GM12878 (cell line): ENCODE measurements around the gene RBM42. TPM values are rescaled to one million over a fixed set of nuclear protein-coding genes. Genes with fewer than 3 reads are reported as not detected.
A peak's percentile ranks its signal among the peaks of the same experiment; 100 is the strongest.

ENCODE experiments used
- ATAC-seq: fragments of 200-7000 bp; cut with Tn5 transposase; 3 replicates; pipeline ENCODE4 v1.9.1; 2020; ENCODE audit warnings: mild to moderate bottlenecking, moderate library complexity
- BruUV-seq: library from RNA; stranded (reverse); fragments of 400-500 nt; replicated peaks from 2 replicates; lab custom pipeline; 2021; lab: Mats Ljungman, UMichigan
- CTCF ChIA-PET: fragments of 300-600 bp; sonication (Branson Sonifier 250); formaldehyde crosslinking; extraction: SDS; loops from one replicate; lab custom pipeline; 2021; ENCODE audit warnings: inconsistent platforms; lab: Yijun Ruan, JAX
- POLR2A ChIA-PET: fragments of 350-600 bp; formaldehyde crosslinking; extraction: SDS; loops from one replicate; lab custom pipeline; 2021; ENCODE audit warnings: inconsistent platforms; lab: Charles Lee
- RAD21 ChIA-PET: fragments of 300-600 bp; sonication (Branson Sonifier 250); formaldehyde crosslinking; loops from one replicate; lab custom pipeline; 2023; ENCODE audit warnings: antibody characterized with exemption; ENCODE audit not compliant: unreplicated experiment; lab: Charles Lee
- SMC1A ChIA-PET: fragments of 300-600 bp; sonication (Branson Sonifier 250); formaldehyde crosslinking; loops from one replicate; lab custom pipeline; 2023; ENCODE audit not compliant: unreplicated experiment, uncharacterized antibody; lab: Charles Lee
- DNase-seq: peaks from one replicate; pipeline ENCODE4 v3.0.0-alpha.2; 2011; ENCODE audit warnings: low read depth, low spot score
- FAIRE-seq: peaks from 3 replicates; lab custom pipeline; 2011; peaks lifted over from hg19 to GRCh38; lab: Jason Lieb, UNC
- H2AFZ ChIP-seq: 2 replicates; pipeline ENCODE4 v1.6.0; 2011; ENCODE audit warnings: low read depth, low read length, control low read depth; ENCODE audit not compliant: control insufficient read depth
- H3K27ac ChIP-seq: 2 replicates; pipeline ENCODE4 v1.5.1; 2011; ENCODE audit warnings: control low read depth; ENCODE audit not compliant: control insufficient read depth, insufficient read depth
- H3K27me3 ChIP-seq, 2 experiments: replicated peaks in 1 of 2; 2 replicates each; pipeline versions ENCODE4 v1.6.0 to v1.6.1; 2011; ENCODE audit warnings: low read length in 1 of 2; ENCODE audit not compliant: control insufficient read depth in 2 of 2, insufficient read depth in 2 of 2
- H3K36me3 ChIP-seq, 2 experiments: 2 replicates each; pipeline ENCODE4 v1.5.1; 2011; ENCODE audit warnings: low read length in 1 of 2; ENCODE audit not compliant: control insufficient read depth in 2 of 2, insufficient read depth in 2 of 2
- H3K4me1 ChIP-seq: 2 replicates; pipeline ENCODE4 v1.6.1; 2011; ENCODE audit warnings: mild to moderate bottlenecking, low read length, moderate library complexity, mixed read lengths; ENCODE audit not compliant: control insufficient read depth, insufficient read depth
- H3K4me2 ChIP-seq: 2 replicates; pipeline ENCODE4 v1.6.0; 2011; ENCODE audit warnings: control low read depth; ENCODE audit not compliant: control insufficient read depth, insufficient read depth
- H3K4me3 ChIP-seq: fragments of 200-600 bp; sonication (generic); 2 replicates; pipeline ENCODE4 v1.5.1; 2016
- H3K79me2 ChIP-seq: 2 replicates; pipeline ENCODE4 v1.6.0; 2011; ENCODE audit warnings: low read length; ENCODE audit not compliant: control insufficient read depth, insufficient read depth
- H3K9ac ChIP-seq: 2 replicates; pipeline ENCODE4 v1.8.0; 2011; ENCODE audit warnings: low read length, control low read depth, mixed read lengths; ENCODE audit not compliant: control insufficient read depth, insufficient read depth
- H3K9me3 ChIP-seq: replicated peaks from 3 replicates; pipeline ENCODE4 v1.5.1; 2011; ENCODE audit warnings: mild to moderate bottlenecking, low read length; ENCODE audit not compliant: control insufficient read depth, insufficient read depth
- H4K20me1 ChIP-seq: 2 replicates; pipeline ENCODE4 v1.6.0; 2011; ENCODE audit not compliant: control insufficient read depth, insufficient read depth
- NFXL1 ChIP-seq: fragments of 450-650 bp; IDR thresholded peaks from 2 replicates; pipeline ENCODE4 v1.6.1; 2017; ENCODE audit warnings: antibody characterized with exemption, mild to moderate bottlenecking, borderline replicate concordance
- NR2F1 ChIP-seq: fragments of 450-650 bp; conservative IDR thresholded peaks from 2 replicates; pipeline ENCODE4 v1.6.1; 2017; ENCODE audit warnings: mild to moderate bottlenecking
- PML ChIP-seq: IDR thresholded peaks from 2 replicates; pipeline ENCODE4 v1.6.1; 2012; ENCODE audit warnings: low read length, inconsistent platforms
- ZNF592 ChIP-seq: fragments of 450-650 bp; IDR thresholded peaks from 2 replicates; pipeline ENCODE4 v1.6.1; 2017; ENCODE audit warnings: mild to moderate bottlenecking, moderate library complexity
- ZNF687 ChIP-seq: fragments of 450-650 bp; IDR thresholded peaks from 2 replicates; pipeline ENCODE4 v1.6.1; 2017; ENCODE audit warnings: mild to moderate bottlenecking, moderate library complexity
- WGBS: methylation state at CpG from one replicate; pipeline ENCODE4 v1.1.6; 2016; ENCODE audit warnings: low lambda C conversion rate; ENCODE audit not compliant: insufficient replicate concordance, insufficient coverage; ENCODE audit errors: missing lambda C conversion rate; 5-methylcytosine and 5-hydroxymethylcytosine counted together
- in situ Hi-C: fragments of 300-500 bp; cut with MboI; formaldehyde crosslinking; loops from 9 replicates; pipeline ENCODE4 v1.14.3; 2018; ENCODE audit warnings: mixed read lengths
- intact Hi-C: fragments of 100-400 bp; cut with micrococcal nuclease; formaldehyde crosslinking; loops from one replicate; pipeline ENCODE4 v1.14.2; 2022; ENCODE audit not compliant: unreplicated experiment
- polyA plus RNA-seq, 11 experiments: library from polyadenylated mRNA; depleted of rRNA in 4 of 11; unstranded in 6 of 11; stranded (reverse) in 5 of 11; fragments of >200 nt; fragmentation: Nextera tagmentation in 4 of 11; fragmentation: Illumina TruSeq in 1 of 11; extraction: Ambion mirVana in 4 of 11; extraction: Trizol in 1 of 11; gene quantifications; 1 replicate in 1 of 11; 2 replicates in 10 of 11; pipeline versions ENCODE4 v1.2.1 to v1.2.3, GENCODE V29; 2011 to 2016; ENCODE audit warnings: inconsistent platforms in 2 of 11, missing spikeins in 2 of 11, low read depth in 1 of 11
- total RNA-seq, 4 experiments: library from RNA; depleted of rRNA in 3 of 4; stranded (reverse); fragments of >200 nt in 3 of 4; fragmentation: Illumina TruSeq in 1 of 4; extraction: Trizol in 1 of 4; gene quantifications; 2 replicates each; pipeline versions ENCODE4 v1.2.1 to v1.2.3, GENCODE V29; 2013 to 2021

The RBM42 gene
- total and polyA plus RNA-seq, 10 of the 15 experiments (the other 5 are each of a cell fraction or from before 2014, with no cell fraction given), result 4.2 to 117 (median 48.5) TPM

GRCh38 chr19:35648017-35648961 lies 19.5 kb downstream of the RBM42 start, which contains the start of gene COX6B1 (continued):
- TF ChIP-seq ZNF687 (peak; percentile 47; the same call in 1 of the 2 replicates), PML (peak; percentile 83)

- ChIA-PET POLR2A (interaction anchor here (0.7 to 1.5 kb wide), 2 partner anchors 9 to 19 kb away, joined by 4 to 10 read pairs; no protein-coding TSS in a partner anchor), RAD21 (no interaction called here)
- in situ Hi-C loops, result no loop called here
- Histone ChIP-seq H3K27me3 (no peaks in the 10 kb centered on the region), H3K79me2 (peaks cover 26% of the 10 kb centered on the region), H3K27ac (no peak overlapping the region), H3K9me3 (no peaks in the 10 kb centered on the region), H3K36me3 (peaks cover 6 to 10% of the 10 kb centered on the region in 2 experiments; a peak in 3 of 4 replicates), H3K4me1 (peaks cover 7% of the 10 kb centered on the region; the same call in 1 of the 2 replicates)
- FAIRE-seq, result no peak
- TF ChIP-seq NFXL1 (no peak), NR2F1 (no peak), ZNF592 (no peak)
- TF ChIP-seq, all 136 proteins: peak for 0
- Histone ChIP-seq H4K20me1 (no peaks in the 10 kb centered on the region; the same call in 1 of the 2 replicates), H2AFZ (no peak overlapping the region), H3K4me3 (no peak overlapping the region), H3K9ac (no peak overlapping the region), H3K4me2 (no peak overlapping the region; the same call in 1 of the 2 replicates)
- no peak for DNase-seq
- 85% methylated on average over 9 of the region's 9 CpGs for WGBS
- ATAC-seq, result no peak
- BruUV-seq, result no TSS peak
- ChIA-PET CTCF (no interaction called here), SMC1A (no interaction called here)
- intact Hi-C loops, result no loop called here
These were observed 21.7 kb downstream of the RBM42 start for GRCh38 chr19:35650581-35650980.
